Skeletal muscle cell (primary cell): ENCODE results near the gene DNAH1.

Experiments used
- DNase-seq: peaks from one replicate; pipeline ENCODE4 v3.0.0-alpha.2; 2010; ENCODE audit warnings: low read depth
- H3K4me3 ChIP-seq: 2 replicates; pipeline ENCODE4 v1.5.1; 2011; ENCODE audit warnings: low read depth, mild to moderate bottlenecking, control low read depth, low read length, moderate library complexity

DNAH1 gene

GRCh38 chr3:52351762-52352368, 35.7 kb downstream of the DNAH1 start:
- DNase-seq = no peak
- no peak overlapping the region for H3K4me3 ChIP-seq

- no peak for DNase-seq
Measured at GRCh38 chr3:52352566-52352965, 36.4 kb downstream of the DNAH1 start.

GRCh38 chr3:52353291-52353855, 37.3 kb downstream of the DNAH1 start:
- H3K4me3 ChIP-seq = no peak overlapping the region
- DNase-seq = no peak

More at GRCh38 chr3:52352566-52352965, 36.4 kb downstream of the DNAH1 start:
- no peak overlapping the region for H3K4me3 ChIP-seq

GRCh38 chr3:52354676-52355075, 38.6 kb downstream of the DNAH1 start:
- no peak for DNase-seq
- no peak overlapping the region for H3K4me3 ChIP-seq

GRCh38 chr3:52355526-52355925, 39.4 kb downstream of the DNAH1 start:
- H3K4me3 ChIP-seq = no peak overlapping the region

GRCh38 chr3:52356126-52356525, 40.0 kb downstream of the DNAH1 start:
- H3K4me3 ChIP-seq = no peak overlapping the region
- no peak for DNase-seq

More at GRCh38 chr3:52355526-52355925, 39.4 kb downstream of the DNAH1 start:
- DNase-seq = no peak

- H3K4me3 ChIP-seq = no peak overlapping the region
- no peak for DNase-seq
Measured at GRCh38 chr3:52357151-52358080, 41.3 kb downstream of the DNAH1 start.

- DNase-seq = no peak
- no peak overlapping the region for H3K4me3 ChIP-seq
Measured at GRCh38 chr3:52358362-52358940, 42.3 kb downstream of the DNAH1 start.

GRCh38 chr3:52359116-52359855, 43.2 kb downstream of the DNAH1 start:
- no peak overlapping the region for H3K4me3 ChIP-seq
- DNase-seq = no peak

GRCh38 chr3:52361011-52361410, 44.9 kb downstream of the DNAH1 start:
- DNase-seq = no peak

GRCh38 chr3:52361454-52361853, 45.3 kb downstream of the DNAH1 start:
- no peak for DNase-seq
- H3K4me3 ChIP-seq = no peak overlapping the region

More at GRCh38 chr3:52361011-52361410, 44.9 kb downstream of the DNAH1 start:
- no peak overlapping the region for H3K4me3 ChIP-seq

GRCh38 chr3:52361898-52362297, 45.8 kb downstream of the DNAH1 start:
- DNase-seq = no peak
- H3K4me3 ChIP-seq = no peak overlapping the region

- DNase-seq = no peak
- H3K4me3 ChIP-seq = no peak overlapping the region
Measured at GRCh38 chr3:52364322-52365035, 48.4 kb downstream of the DNAH1 start.

GRCh38 chr3:52366527-52366926, 50.4 kb downstream of the DNAH1 start:
- no peak overlapping the region for H3K4me3 ChIP-seq
- no peak for DNase-seq

- no peak for DNase-seq
- no peak overlapping the region for H3K4me3 ChIP-seq
Measured at GRCh38 chr3:52367891-52368880, 52.1 kb downstream of the DNAH1 start.

GRCh38 chr3:52370531-52370930, 54.4 kb downstream of the DNAH1 start:
- no peak for DNase-seq
- no peak overlapping the region for H3K4me3 ChIP-seq

GRCh38 chr3:52372822-52373504, 56.8 kb downstream of the DNAH1 start:
- DNase-seq = no peak
- no peak overlapping the region for H3K4me3 ChIP-seq
